Lower leg skin (tissue), 3 donors: ENCODE data around the gene LIM2.
"Not testable (repeated sequence)": the region's sequence is repeated elsewhere in the genome, so short reads cannot be mapped to it uniquely, and the experiment has no call there.

Experiments used
- POLR2A ChIP-seq, 2 donors: fragments of 450-650 bp; IDR thresholded peaks; one replicate each; pipeline ENCODE4 v1.6.1; 2016 to 2017; ENCODE audit warnings: antibody characterized with exemption in 2 of 2, mild to moderate bottlenecking in 1 of 2, moderate library complexity in 1 of 2
- TF ChIP-seq, protein P1 (sequence below), 3 donors: fragments of 450-650 bp; IDR thresholded peaks; one replicate each; pipeline ENCODE4 v1.5.1; 2016; ENCODE audit warnings: antibody characterized with exemption in 3 of 3, mild to moderate bottlenecking in 3 of 3, moderate library complexity in 2 of 3

DNA sequence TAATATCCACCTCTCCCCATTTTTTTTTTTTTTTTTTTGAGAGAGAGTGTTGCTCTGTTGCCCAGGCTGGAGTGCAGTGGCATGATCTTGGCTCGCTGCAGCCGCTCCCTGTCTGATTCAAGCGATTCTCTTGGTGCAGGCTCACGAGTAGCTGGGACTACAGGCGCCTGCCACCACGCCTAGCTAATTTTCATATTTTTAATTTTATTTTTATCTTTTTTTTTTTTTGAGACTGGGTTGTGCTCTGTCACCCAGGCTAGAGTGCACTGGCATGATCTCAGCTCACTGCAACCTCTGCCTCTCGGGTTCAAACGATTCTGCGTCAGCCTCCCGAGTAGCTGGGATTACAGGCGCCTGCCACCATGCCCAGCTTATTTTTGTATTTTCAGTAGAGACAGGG lies 32.7 kb upstream of the LIM2 start:
- TF ChIP-seq, protein P1, sequence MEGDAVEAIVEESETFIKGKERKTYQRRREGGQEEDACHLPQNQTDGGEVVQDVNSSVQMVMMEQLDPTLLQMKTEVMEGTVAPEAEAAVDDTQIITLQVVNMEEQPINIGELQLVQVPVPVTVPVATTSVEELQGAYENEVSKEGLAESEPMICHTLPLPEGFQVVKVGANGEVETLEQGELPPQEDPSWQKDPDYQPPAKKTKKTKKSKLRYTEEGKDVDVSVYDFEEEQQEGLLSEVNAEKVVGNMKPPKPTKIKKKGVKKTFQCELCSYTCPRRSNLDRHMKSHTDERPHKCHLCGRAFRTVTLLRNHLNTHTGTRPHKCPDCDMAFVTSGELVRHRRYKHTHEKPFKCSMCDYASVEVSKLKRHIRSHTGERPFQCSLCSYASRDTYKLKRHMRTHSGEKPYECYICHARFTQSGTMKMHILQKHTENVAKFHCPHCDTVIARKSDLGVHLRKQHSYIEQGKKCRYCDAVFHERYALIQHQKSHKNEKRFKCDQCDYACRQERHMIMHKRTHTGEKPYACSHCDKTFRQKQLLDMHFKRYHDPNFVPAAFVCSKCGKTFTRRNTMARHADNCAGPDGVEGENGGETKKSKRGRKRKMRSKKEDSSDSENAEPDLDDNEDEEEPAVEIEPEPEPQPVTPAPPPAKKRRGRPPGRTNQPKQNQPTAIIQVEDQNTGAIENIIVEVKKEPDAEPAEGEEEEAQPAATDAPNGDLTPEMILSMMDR (IDR thresholded peaks at IDR 0.05), result not testable (repeated sequence)
- TF ChIP-seq POLR2A (IDR thresholded peaks at IDR 0.05), result not testable (repeated sequence)
